Measurements from ENCODE around the gene RXRA. TPM values are rescaled to one million over a fixed set of nuclear protein-coding genes. Genes with fewer than 3 reads are reported as not detected.

Gene RXRA
- polyA plus RNA-seq, 1 experiment = 12.0 TPM

GRCh38 chr9:134358662-134359319, 32.5 kb downstream of the RXRA start:
- Histone ChIP-seq H3K27me3 (ENCODE audit: control insufficient read depth, insufficient read depth, low read length) (no peaks in the 10 kb centered on the region), H3K36me3 (ENCODE audit: control insufficient read depth, insufficient read depth, low read length) (no peaks in the 10 kb centered on the region), H3K4me3 (ENCODE audit: low read depth, low read length) (no peak overlapping the region)
- no peak for DNase-seq (ENCODE audit: low read depth)
- no peak for TF ChIP-seq CTCF (IDR thresholded peaks at IDR 0.05; ENCODE audit: insufficient read depth, low read depth, low read length)
- CTCF ChIA-PET = no interaction called here
- POLR2A ChIA-PET = no interaction called here

GRCh38 chr9:134359493-134360179, 33.4 kb downstream of the RXRA start:
- no peaks in the 10 kb centered on the region for H3K27me3 ChIP-seq (ENCODE audit: control insufficient read depth, insufficient read depth, low read length)
- ChIA-PET POLR2A (no interaction called here), CTCF (no interaction called here)
- TF ChIP-seq CTCF (IDR thresholded peaks at IDR 0.05; ENCODE audit: insufficient read depth, low read depth, low read length) = no peak
- no peak overlapping the region for H3K4me3 ChIP-seq (ENCODE audit: low read depth, low read length)
- DNase-seq (ENCODE audit: low read depth) = no peak
- H3K36me3 ChIP-seq (ENCODE audit: control insufficient read depth, insufficient read depth, low read length) = no peaks in the 10 kb centered on the region

- CTCF ChIA-PET = interaction anchor here (1.0 kb wide), 1 partner anchor 10 kb away, joined by 3 read pairs; no protein-coding TSS in a partner anchor
- H3K36me3 ChIP-seq (ENCODE audit: control insufficient read depth, insufficient read depth, low read length) = no peaks in the 10 kb centered on the region
Observed at GRCh38 chr9:134360180-134360759, 34.0 kb downstream of the RXRA start.

GRCh38 chr9:134360897-134361296, 34.6 kb downstream of the RXRA start:
- TF ChIP-seq CTCF (IDR thresholded peaks at IDR 0.05; ENCODE audit: insufficient read depth, low read depth, low read length) = no peak
- POLR2A ChIA-PET = no interaction called here
- CTCF ChIA-PET = interaction anchor here (1.0 kb wide), 1 partner anchor 10 kb away, joined by 3 read pairs; no protein-coding TSS in a partner anchor
- DNase-seq (ENCODE audit: low read depth) = no peak
- Histone ChIP-seq H3K36me3 (ENCODE audit: control insufficient read depth, insufficient read depth, low read length) (no peaks in the 10 kb centered on the region), H3K4me3 (ENCODE audit: low read depth, low read length) (no peak overlapping the region), H3K27me3 (ENCODE audit: control insufficient read depth, insufficient read depth, low read length) (no peaks in the 10 kb centered on the region)

More at GRCh38 chr9:134360180-134360759, 34.0 kb downstream of the RXRA start:
- DNase-seq (ENCODE audit: low read depth) = no peak
- POLR2A ChIA-PET = no interaction called here
- TF ChIP-seq CTCF (IDR thresholded peaks at IDR 0.05; ENCODE audit: insufficient read depth, low read depth, low read length) = no peak
- H3K27me3 ChIP-seq (ENCODE audit: control insufficient read depth, insufficient read depth, low read length) = no peaks in the 10 kb centered on the region
- no peak overlapping the region for H3K4me3 ChIP-seq (ENCODE audit: low read depth, low read length)

- Histone ChIP-seq H3K27me3 (ENCODE audit: control insufficient read depth, insufficient read depth, low read length) (no peaks in the 10 kb centered on the region), H3K36me3 (ENCODE audit: control insufficient read depth, insufficient read depth, low read length) (no peaks in the 10 kb centered on the region), H3K4me3 (ENCODE audit: low read depth, low read length) (no peak overlapping the region)
- TF ChIP-seq CTCF (IDR thresholded peaks at IDR 0.05; ENCODE audit: insufficient read depth, low read depth, low read length) = no peak
- POLR2A ChIA-PET = no interaction called here
- no peak for DNase-seq (ENCODE audit: low read depth)
- CTCF ChIA-PET = interaction anchor here (0.9 to 1.7 kb wide), 4 partner anchors 11 to 81 kb away, joined by 3 to 5 read pairs (median 3); no protein-coding TSS in a partner anchor
Observed at GRCh38 chr9:134361426-134361825, 35.2 kb downstream of the RXRA start.
